Measurements from ENCODE around the gene CPS1.

Gene CPS1

GRCh38 chr2:210546424-210547208 lies 9.8 kb upstream of the CPS1 start:
- no peak for DNase-seq

GRCh38 chr2:210548031-210548430 lies 8.4 kb upstream of the CPS1 start:
- no peak for DNase-seq

- DNase-seq = no peak
These were observed 7.5 kb upstream of the CPS1 start for GRCh38 chr2:210548878-210549384.

GRCh38 chr2:210551001-210551400 lies 5.4 kb upstream of the CPS1 start:
- DNase-seq = no peak

- no peak for DNase-seq
These were observed 3.0 kb upstream of the CPS1 start for GRCh38 chr2:210553373-210553772.

- DNase-seq = no peak
These were observed 844 bp upstream of the CPS1 start for GRCh38 chr2:210555555-210555954.

GRCh38 chr2:210557721-210558120 lies 1.3 kb downstream of the CPS1 start:
- DNase-seq = no peak

- no peak for DNase-seq
These were observed 2.3 kb downstream of the CPS1 start for GRCh38 chr2:210558708-210559107.

GRCh38 chr2:210559182-210559581 lies 2.8 kb downstream of the CPS1 start:
- DNase-seq = no peak

- DNase-seq = no peak
These were observed 5.1 kb downstream of the CPS1 start for GRCh38 chr2:210561475-210561874.

GRCh38 chr2:210562091-210562490 lies 5.7 kb downstream of the CPS1 start:
- DNase-seq = no peak

- no peak for DNase-seq
These were observed 6.2 kb downstream of the CPS1 start for GRCh38 chr2:210562502-210563080.

GRCh38 chr2:210567279-210567678 lies 10.9 kb downstream of the CPS1 start:
- DNase-seq = no peak

- DNase-seq = no peak
These were observed 11.7 kb downstream of the CPS1 start for GRCh38 chr2:210568108-210568507.

GRCh38 chr2:210577263-210578071 lies 21.1 kb downstream of the CPS1 start:
- peak in 1 of 5 experiments; percentile 43 for DNase-seq

- no peak for DNase-seq
These were observed 28.4 kb downstream of the CPS1 start for GRCh38 chr2:210584834-210585233.

- no peak for DNase-seq
These were observed 30.0 kb downstream of the CPS1 start for GRCh38 chr2:210586381-210586780.

- no peak for DNase-seq
These were observed 35.3 kb downstream of the CPS1 start for GRCh38 chr2:210591663-210592062.

GRCh38 chr2:210592726-210593125 lies 36.3 kb downstream of the CPS1 start:
- no peak for DNase-seq

GRCh38 chr2:210593166-210593565 lies 36.8 kb downstream of the CPS1 start:
- DNase-seq = no peak

- DNase-seq = no peak
These were observed 41.8 kb downstream of the CPS1 start for GRCh38 chr2:210598219-210598618.

GRCh38 chr2:210599476-210599875 lies 43.1 kb downstream of the CPS1 start:
- no peak for DNase-seq

- DNase-seq = no peak
These were observed 48.3 kb downstream of the CPS1 start for GRCh38 chr2:210604666-210605065.

- DNase-seq = no peak
These were observed 49.6 kb downstream of the CPS1 start for GRCh38 chr2:210606001-210606400.

Measured in T-helper 2 cell (primary cell).